ENCODE data around the gene CYTH1. TPM values are rescaled to one million over a fixed set of nuclear protein-coding genes. Genes with fewer than 3 reads are reported as not detected.

The CYTH1 gene
- polyA plus RNA-seq, 1 donor, result 22.5 TPM

- DNase-seq (ENCODE audit: low read depth), result no peak
These were observed 65.8 kb downstream of the CYTH1 start for GRCh38 chr17:78716292-78716691.

- no peak for DNase-seq (ENCODE audit: low read depth)
These were observed 66.2 kb downstream of the CYTH1 start for GRCh38 chr17:78715876-78716275.

- DNase-seq (ENCODE audit: low read depth), result no peak
These were observed 66.9 kb downstream of the CYTH1 start for GRCh38 chr17:78715000-78715771.

- DNase-seq (ENCODE audit: low read depth), result no peak
These were observed 67.5 kb downstream of the CYTH1 start for GRCh38 chr17:78714534-78714933.

GRCh38 chr17:78712043-78712442 lies 70.0 kb downstream of the CYTH1 start:
- no peak for DNase-seq (ENCODE audit: low read depth)

- no peak for DNase-seq (ENCODE audit: low read depth)
These were observed 71.5 kb downstream of the CYTH1 start for GRCh38 chr17:78710607-78711006.

GRCh38 chr17:78709751-78710181 lies 72.3 kb downstream of the CYTH1 start:
- DNase-seq (ENCODE audit: low read depth), result no peak

GRCh38 chr17:78709119-78709681 lies 72.9 kb downstream of the CYTH1 start:
- no peak for DNase-seq (ENCODE audit: low read depth)

GRCh38 chr17:78708510-78708973 lies 73.5 kb downstream of the CYTH1 start:
- peak; percentile 47 for DNase-seq (ENCODE audit: low read depth)

- DNase-seq (ENCODE audit: low read depth), result no peak
These were observed 74.2 kb downstream of the CYTH1 start for GRCh38 chr17:78707923-78708322.

GRCh38 chr17:78707016-78707415 lies 75.1 kb downstream of the CYTH1 start:
- DNase-seq (ENCODE audit: low read depth), result no peak

- DNase-seq (ENCODE audit: low read depth), result no peak
These were observed 75.7 kb downstream of the CYTH1 start for GRCh38 chr17:78706271-78706915.

- no peak for DNase-seq (ENCODE audit: low read depth)
These were observed 77.0 kb downstream of the CYTH1 start for GRCh38 chr17:78705071-78705470.

- DNase-seq (ENCODE audit: low read depth), result no peak
These were observed 77.5 kb downstream of the CYTH1 start for GRCh38 chr17:78704594-78704993.

- no peak for DNase-seq (ENCODE audit: low read depth)
These were observed 84.3 kb downstream of the CYTH1 start for GRCh38 chr17:78697554-78698343.

- DNase-seq (ENCODE audit: low read depth), result no peak
These were observed 85.0 kb downstream of the CYTH1 start for GRCh38 chr17:78697122-78697521.

- no peak for DNase-seq (ENCODE audit: low read depth)
These were observed 85.8 kb downstream of the CYTH1 start for GRCh38 chr17:78696016-78696982.

- DNase-seq (ENCODE audit: low read depth), result no peak
These were observed 87.1 kb downstream of the CYTH1 start for GRCh38 chr17:78694805-78695531.

- no peak for DNase-seq (ENCODE audit: low read depth)
These were observed 88.6 kb downstream of the CYTH1 start for GRCh38 chr17:78693346-78694083.
